Adipocyte (in vitro differentiated cells): ENCODE data around the gene ELL2.

Experiments
- DNase-seq: peaks from one replicate; pipeline ENCODE4 v3.0.0-alpha.2; 2015; ENCODE audit warnings: low read depth
- H3K27me3 ChIP-seq: replicated peaks from 2 replicates; pipeline ENCODE4 v1.7.0; 2013; ENCODE audit warnings: mild to moderate bottlenecking, low read length, moderate library complexity; ENCODE audit not compliant: control insufficient read depth, insufficient read depth
- H3K36me3 ChIP-seq: 2 replicates; pipeline ENCODE4 v1.7.0; 2013; ENCODE audit warnings: low read length, mild to moderate bottlenecking, moderate library complexity; ENCODE audit not compliant: control insufficient read depth, insufficient read depth, severe bottlenecking
- H3K4me1 ChIP-seq: 2 replicates; pipeline ENCODE4 v1.7.0; 2013; ENCODE audit warnings: mild to moderate bottlenecking, low read length, moderate library complexity; ENCODE audit not compliant: control insufficient read depth, insufficient read depth
- H3K4me3 ChIP-seq: 2 replicates; pipeline ENCODE4 v1.7.0; 2013; ENCODE audit warnings: mild to moderate bottlenecking, low read length, moderate library complexity
- H3K9ac ChIP-seq: 2 replicates; pipeline ENCODE4 v1.7.0; 2013; ENCODE audit warnings: mild to moderate bottlenecking, low read length, moderate library complexity
- H3K9me3 ChIP-seq: 2 replicates; pipeline ENCODE4 v1.7.0; 2013; ENCODE audit warnings: mild to moderate bottlenecking, low read length, moderate library complexity; ENCODE audit not compliant: control insufficient read depth

Gene ELL2

GRCh38 chr5:95903838-95904237 is 57.8 kb downstream of the ELL2 start:
- H3K36me3 ChIP-seq = peaks cover 92% of the 10 kb centered on the region
- no peaks in the 10 kb centered on the region for H3K27me3 ChIP-seq
- no peak for DNase-seq
- H3K4me1 ChIP-seq = peaks cover 57% of the 10 kb centered on the region
- H3K4me3 ChIP-seq = no peak overlapping the region
- H3K9me3 ChIP-seq = no peaks in the 10 kb centered on the region
- H3K9ac ChIP-seq = no peak overlapping the region

- no peaks in the 10 kb centered on the region for H3K27me3 ChIP-seq
- DNase-seq = no peak
These were observed 59.7 kb downstream of the ELL2 start for GRCh38 chr5:95901676-95902627.

GRCh38 chr5:95900383-95900958 is 61.2 kb downstream of the ELL2 start:
- DNase-seq = peak; percentile 88
- H3K4me3 ChIP-seq = no peak overlapping the region
- H3K27me3 ChIP-seq = no peaks in the 10 kb centered on the region
- peaks cover 94% of the 10 kb centered on the region for H3K36me3 ChIP-seq
- peak overlapping the region; percentile 41 for H3K9ac ChIP-seq
- H3K9me3 ChIP-seq = no peaks in the 10 kb centered on the region
- H3K4me1 ChIP-seq = peaks cover 62% of the 10 kb centered on the region

More at GRCh38 chr5:95901676-95902627, 59.7 kb downstream of the ELL2 start:
- Histone ChIP-seq H3K9me3 (no peaks in the 10 kb centered on the region), H3K4me1 (peaks cover 55% of the 10 kb centered on the region), H3K4me3 (no peak overlapping the region), H3K9ac (no peak overlapping the region), H3K36me3 (peaks cover 94% of the 10 kb centered on the region)

GRCh38 chr5:95899829-95900228 is 61.8 kb downstream of the ELL2 start:
- Histone ChIP-seq H3K27me3 (no peaks in the 10 kb centered on the region), H3K36me3 (peaks cover 94% of the 10 kb centered on the region), H3K9ac (no peak overlapping the region), H3K9me3 (no peaks in the 10 kb centered on the region), H3K4me3 (no peak overlapping the region), H3K4me1 (peaks cover 66% of the 10 kb centered on the region)
- no peak for DNase-seq

- H3K4me3 ChIP-seq = no peak overlapping the region
- H3K36me3 ChIP-seq = peaks cover 94% of the 10 kb centered on the region
- peaks cover 64% of the 10 kb centered on the region for H3K4me1 ChIP-seq
- no peak for DNase-seq
- no peaks in the 10 kb centered on the region for H3K9me3 ChIP-seq
- no peak overlapping the region for H3K9ac ChIP-seq
- H3K27me3 ChIP-seq = no peaks in the 10 kb centered on the region
These were observed 62.6 kb downstream of the ELL2 start for GRCh38 chr5:95899006-95899405.

- DNase-seq = peak; percentile 25
- Histone ChIP-seq H3K27me3 (no peaks in the 10 kb centered on the region), H3K4me1 (peaks cover 57% of the 10 kb centered on the region), H3K36me3 (peaks cover 100% of the 10 kb centered on the region), H3K4me3 (no peak overlapping the region), H3K9ac (no peak overlapping the region), H3K9me3 (no peaks in the 10 kb centered on the region)
These were observed 65.9 kb downstream of the ELL2 start for GRCh38 chr5:95895771-95896170.

GRCh38 chr5:95895251-95895650 is 66.4 kb downstream of the ELL2 start:
- Histone ChIP-seq H3K9me3 (no peaks in the 10 kb centered on the region), H3K4me3 (no peak overlapping the region), H3K36me3 (peaks cover 100% of the 10 kb centered on the region), H3K9ac (no peak overlapping the region), H3K27me3 (no peaks in the 10 kb centered on the region), H3K4me1 (peaks cover 52% of the 10 kb centered on the region)
- no peak for DNase-seq

- Histone ChIP-seq H3K27me3 (no peaks in the 10 kb centered on the region), H3K36me3 (peaks cover 100% of the 10 kb centered on the region), H3K4me3 (no peak overlapping the region), H3K4me1 (peaks cover 35% of the 10 kb centered on the region), H3K9me3 (no peaks in the 10 kb centered on the region), H3K9ac (no peak overlapping the region)
- peak; percentile 45 for DNase-seq
These were observed 68.8 kb downstream of the ELL2 start for GRCh38 chr5:95892784-95893354.

GRCh38 chr5:95891499-95891898 is 70.2 kb downstream of the ELL2 start:
- no peak for DNase-seq
- Histone ChIP-seq H3K36me3 (peaks cover 100% of the 10 kb centered on the region), H3K27me3 (no peaks in the 10 kb centered on the region), H3K4me3 (no peak overlapping the region), H3K9me3 (no peaks in the 10 kb centered on the region), H3K9ac (peak overlapping the region; percentile 29), H3K4me1 (peaks cover 21% of the 10 kb centered on the region)

- peaks cover 18% of the 10 kb centered on the region for H3K4me1 ChIP-seq
These were observed 72.6 kb downstream of the ELL2 start for GRCh38 chr5:95889076-95889475.

GRCh38 chr5:95887977-95888376 is 73.7 kb downstream of the ELL2 start:
- DNase-seq = no peak
- H3K9me3 ChIP-seq = no peaks in the 10 kb centered on the region

More at GRCh38 chr5:95889076-95889475, 72.6 kb downstream of the ELL2 start:
- Histone ChIP-seq H3K9me3 (no peaks in the 10 kb centered on the region), H3K9ac (no peak overlapping the region), H3K36me3 (peaks cover 99% of the 10 kb centered on the region), H3K4me3 (no peak overlapping the region), H3K27me3 (no peaks in the 10 kb centered on the region)
- no peak for DNase-seq

More at GRCh38 chr5:95887977-95888376, 73.7 kb downstream of the ELL2 start:
- Histone ChIP-seq H3K4me1 (peaks cover 28% of the 10 kb centered on the region), H3K27me3 (no peaks in the 10 kb centered on the region), H3K36me3 (peaks cover 88% of the 10 kb centered on the region), H3K9ac (no peak overlapping the region), H3K4me3 (no peak overlapping the region)
